GM12875 (cell line): ENCODE measurements around the gene TSPEAR.

Experiments used
- H3K4me3 ChIP-seq: one replicate; pipeline ENCODE4 v1.5.1; 2011; ENCODE audit warnings: low read depth, low read length, control low read depth
- CTCF ChIP-seq: IDR thresholded peaks from 2 replicates; pipeline ENCODE4 v1.5.1; 2011; ENCODE audit warnings: low read depth, mild to moderate bottlenecking, control low read depth, inconsistent platforms, low read length, moderate library complexity, borderline replicate concordance; ENCODE audit not compliant: insufficient read depth

TSPEAR gene

GRCh38 chr21:44750675-44751025 is 39.3 kb upstream of the TSPEAR start:
- H3K4me3 ChIP-seq = no peak overlapping the region
- TF ChIP-seq CTCF = no peak

GRCh38 chr21:44749759-44750674 is 38.6 kb upstream of the TSPEAR start:
- TF ChIP-seq CTCF = no peak
- H3K4me3 ChIP-seq = no peak overlapping the region

GRCh38 chr21:44749116-44749758 is 37.9 kb upstream of the TSPEAR start:
- no peak overlapping the region for H3K4me3 ChIP-seq
- TF ChIP-seq CTCF = no peak

- no peak for TF ChIP-seq CTCF
- H3K4me3 ChIP-seq = no peak overlapping the region
These were observed 37.2 kb upstream of the TSPEAR start for GRCh38 chr21:44748621-44749020.

- H3K4me3 ChIP-seq = no peak overlapping the region
- TF ChIP-seq CTCF = no peak
These were observed 31.2 kb upstream of the TSPEAR start for GRCh38 chr21:44742418-44743153.

- H3K4me3 ChIP-seq = no peak overlapping the region
- TF ChIP-seq CTCF = no peak
These were observed 30.5 kb upstream of the TSPEAR start for GRCh38 chr21:44741921-44742320.
